Endodermal cell (in vitro differentiated cells): ENCODE results near the gene MRGPRD. TPM values are rescaled to one million over a fixed set of nuclear protein-coding genes. Genes with fewer than 3 reads are reported as not detected.

Experiments used
- DNase-seq: peaks from one replicate; pipeline ENCODE4 v3.0.0-alpha.2; 2017
- H3K27ac ChIP-seq: 2 replicates; pipeline ENCODE4 v1.5.1; 2013; ENCODE audit warnings: mild to moderate bottlenecking, low read depth, low read length, moderate library complexity
- H3K27me3 ChIP-seq: 2 replicates; pipeline ENCODE4 v1.6.1; 2013; ENCODE audit warnings: mild to moderate bottlenecking, low read length, moderate library complexity; ENCODE audit not compliant: insufficient read depth, control insufficient read depth, poor library complexity, severe bottlenecking
- H3K36me3 ChIP-seq: 2 replicates; pipeline ENCODE4 v1.7.0; 2013; ENCODE audit warnings: mild to moderate bottlenecking, low read length, moderate library complexity; ENCODE audit not compliant: control insufficient read depth, insufficient read depth
- H3K4me1 ChIP-seq: one replicate; pipeline ENCODE4 v1.7.0; 2013; ENCODE audit warnings: low read length; ENCODE audit not compliant: control insufficient read depth, insufficient read depth
- H3K4me3 ChIP-seq: 2 replicates; pipeline ENCODE4 v1.5.1; 2013; ENCODE audit warnings: mild to moderate bottlenecking, low read length, moderate library complexity
- H3K9ac ChIP-seq: 2 replicates; pipeline ENCODE4 v1.6.1; 2013; ENCODE audit warnings: mild to moderate bottlenecking, low read length, moderate library complexity; ENCODE audit not compliant: poor library complexity, severe bottlenecking; ENCODE audit errors: extremely low read depth
- H3K9me3 ChIP-seq: 2 replicates; pipeline ENCODE4 v1.6.1; 2013; ENCODE audit warnings: mild to moderate bottlenecking, low read length, moderate library complexity; ENCODE audit not compliant: control insufficient read depth
- H3K27ac Mint-ChIP-seq: 2 replicates; pipeline ENCODE4 v1.8.0; 2020; ENCODE audit warnings: mixed read lengths
- H3K27me3 Mint-ChIP-seq: 2 replicates; pipeline ENCODE4 v1.8.0; 2021; ENCODE audit warnings: mild to moderate bottlenecking, mixed read lengths; ENCODE audit not compliant: insufficient read depth
- H3K36me3 Mint-ChIP-seq: 2 replicates; pipeline ENCODE4 v1.8.0; 2020; ENCODE audit warnings: low read depth, mixed read lengths
- H3K4me1 Mint-ChIP-seq: 2 replicates; pipeline ENCODE4 v1.8.0; 2020; ENCODE audit warnings: mixed read lengths
- H3K4me3 Mint-ChIP-seq: 2 replicates; pipeline ENCODE4 v1.8.0; 2020; ENCODE audit warnings: mild to moderate bottlenecking, moderate library complexity, mixed read lengths
- H3K9me3 Mint-ChIP-seq: 2 replicates; pipeline ENCODE4 v1.8.0; 2020; ENCODE audit warnings: mild to moderate bottlenecking, mixed read lengths
- CTCF ChIP-seq: fragments of 200-600 bp; sonication (generic); conservative IDR thresholded peaks from 2 replicates; pipeline ENCODE4 v1.5.0; 2021; ENCODE audit warnings: antibody characterized with exemption, mild to moderate bottlenecking
- WGBS, 2 experiments: methylation state at CpG; one replicate each; pipeline versions ENCODE4 v1.1.5 to v1.1.7; 2013; ENCODE audit warnings: missing lambda C conversion rate in 2 of 2, mixed read lengths in 1 of 2; ENCODE audit not compliant: insufficient coverage in 1 of 2, insufficient read length in 1 of 2; 5-methylcytosine and 5-hydroxymethylcytosine counted together
- total RNA-seq, 2 donors: library from RNA; stranded (reverse); fragmentation: NEBNext Ultra II Directional in 1 of 2; extraction: Animal tissue kit (Norgen Biotek cat#: 25700) in 1 of 2; gene quantifications; 2 replicates in 1 of 2; 3 replicates in 1 of 2; pipeline ENCODE4 v1.2.1, GENCODE V29; 2021

Gene MRGPRD
- total RNA-seq, 2 donors from 2014 or later: not detected

- Histone ChIP-seq H3K27ac (no peak overlapping the region), H3K27me3 (no peaks in the 10 kb centered on the region), H3K36me3 (no peaks in the 10 kb centered on the region), H3K9me3 (no peaks in the 10 kb centered on the region), H3K4me3 (no peak overlapping the region), H3K4me1 (no peaks in the 10 kb centered on the region), H3K9ac (no peak overlapping the region)
- peaks cover 14% of the 10 kb centered on the region for H3K4me1 Mint-ChIP-seq
- H3K9me3 Mint-ChIP-seq: no peaks in the 10 kb centered on the region
- H3K27ac Mint-ChIP-seq: peak overlapping the region; percentile 58
- WGBS, 2 experiments: 79 to 86% methylated on average over 7 to 11 of the region's 11 CpGs
- H3K36me3 Mint-ChIP-seq: no peaks in the 10 kb centered on the region
- DNase-seq: no peak
- no peak overlapping the region for H3K4me3 Mint-ChIP-seq
- H3K27me3 Mint-ChIP-seq: peaks cover 5% of the 10 kb centered on the region
- TF ChIP-seq CTCF: no peak
These were observed 33.6 kb downstream of the MRGPRD start for GRCh38 chr11:68947151-68947550.

GRCh38 chr11:68946416-68947090 is 34.2 kb downstream of the MRGPRD start:
- Histone ChIP-seq H3K27ac (no peak overlapping the region), H3K4me1 (no peaks in the 10 kb centered on the region), H3K9ac (no peak overlapping the region), H3K36me3 (no peaks in the 10 kb centered on the region), H3K4me3 (no peak overlapping the region), H3K27me3 (no peaks in the 10 kb centered on the region), H3K9me3 (no peaks in the 10 kb centered on the region)
- H3K9me3 Mint-ChIP-seq: no peaks in the 10 kb centered on the region
- peak overlapping the region; percentile 58 for H3K27ac Mint-ChIP-seq
- H3K27me3 Mint-ChIP-seq: peaks cover 5% of the 10 kb centered on the region
- WGBS, 2 experiments: 89 to 91% methylated on average over 11 to 18 of the region's 18 CpGs
- H3K4me1 Mint-ChIP-seq: peaks cover 14% of the 10 kb centered on the region
- DNase-seq: no peak
- H3K4me3 Mint-ChIP-seq: no peak overlapping the region
- H3K36me3 Mint-ChIP-seq: no peaks in the 10 kb centered on the region
- TF ChIP-seq CTCF: no peak

- no peak for DNase-seq
- Histone ChIP-seq H3K9me3 (no peaks in the 10 kb centered on the region), H3K36me3 (peaks cover 6% of the 10 kb centered on the region), H3K9ac (no peak overlapping the region), H3K4me1 (no peaks in the 10 kb centered on the region), H3K4me3 (no peak overlapping the region), H3K27ac (no peak overlapping the region), H3K27me3 (no peaks in the 10 kb centered on the region)
- Mint-ChIP-seq H3K36me3 (peaks cover 18% of the 10 kb centered on the region), H3K4me1 (peaks cover 10% of the 10 kb centered on the region), H3K27ac (no peak overlapping the region), H3K9me3 (no peaks in the 10 kb centered on the region), H3K27me3 (peaks cover 3% of the 10 kb centered on the region), H3K4me3 (no peak overlapping the region)
- WGBS, 2 experiments: 80 to 83% methylated on average over 4 to 9 of the region's 9 CpGs
- no peak for TF ChIP-seq CTCF
These were observed 38.0 kb downstream of the MRGPRD start for GRCh38 chr11:68942751-68943271.
